Measurements from ENCODE around the gene ISG20.

ISG20 gene

DNA sequence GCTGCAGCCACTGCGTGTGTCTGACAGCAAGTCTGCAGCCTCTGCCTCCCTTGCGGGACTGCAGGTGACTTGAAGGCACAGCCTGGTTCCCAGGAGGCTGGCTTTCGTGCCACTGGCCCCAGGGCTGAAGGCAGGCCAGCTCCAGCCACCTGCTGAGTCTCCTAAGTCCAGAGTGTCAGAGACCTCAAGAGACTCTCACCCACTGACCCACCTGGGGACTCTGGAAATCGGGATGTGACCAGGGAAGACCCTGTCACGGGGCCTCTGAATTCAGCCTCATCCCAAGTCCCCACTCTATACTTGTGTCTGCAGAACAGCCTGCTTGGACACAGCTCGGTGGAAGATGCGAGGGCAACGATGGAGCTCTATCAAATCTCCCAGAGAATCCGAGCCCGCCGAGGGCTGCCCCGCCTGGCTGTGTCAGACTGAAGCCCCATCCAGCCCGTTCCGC, 16.3 kb downstream of the ISG20 start:
- DNase-seq = no peak

DNA sequence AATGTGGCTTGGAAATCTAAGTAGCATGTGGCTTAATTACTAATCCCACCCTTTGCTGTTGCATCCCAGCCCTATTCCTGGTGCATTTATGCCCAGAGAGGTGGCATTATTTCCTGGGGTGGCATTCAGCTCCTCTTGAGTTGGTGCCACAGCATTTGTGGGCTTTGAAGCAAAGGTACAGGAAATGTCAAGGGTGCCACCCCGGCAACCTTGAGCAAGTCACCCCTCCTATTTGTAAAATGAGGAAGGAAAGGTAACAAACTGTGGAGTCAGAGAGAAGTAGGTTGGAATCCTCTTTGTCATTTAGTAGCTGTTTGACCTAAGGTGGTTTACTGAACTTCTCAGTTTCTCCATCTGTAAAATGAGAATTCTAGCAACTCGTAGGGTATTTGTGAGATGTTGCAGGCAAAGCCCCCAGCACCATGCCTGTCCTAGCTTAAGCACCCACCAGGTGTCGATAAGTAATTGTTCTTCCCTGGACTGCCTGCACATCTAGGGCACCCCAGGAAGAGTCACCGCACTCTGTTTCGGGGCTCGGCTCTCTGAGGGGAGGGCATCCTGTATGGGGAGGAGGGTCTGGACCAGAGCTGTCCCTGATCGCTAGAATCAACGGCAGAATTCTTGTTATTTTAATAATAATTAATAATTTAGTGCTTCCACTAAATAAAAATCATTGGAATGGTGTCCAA, 17.1 kb downstream of the ISG20 start:
- DNase-seq = no peak

- no peak for DNase-seq
Observed at GRCh38 chr15:88656760-88657221, 18.0 kb downstream of the ISG20 start.

DNA sequence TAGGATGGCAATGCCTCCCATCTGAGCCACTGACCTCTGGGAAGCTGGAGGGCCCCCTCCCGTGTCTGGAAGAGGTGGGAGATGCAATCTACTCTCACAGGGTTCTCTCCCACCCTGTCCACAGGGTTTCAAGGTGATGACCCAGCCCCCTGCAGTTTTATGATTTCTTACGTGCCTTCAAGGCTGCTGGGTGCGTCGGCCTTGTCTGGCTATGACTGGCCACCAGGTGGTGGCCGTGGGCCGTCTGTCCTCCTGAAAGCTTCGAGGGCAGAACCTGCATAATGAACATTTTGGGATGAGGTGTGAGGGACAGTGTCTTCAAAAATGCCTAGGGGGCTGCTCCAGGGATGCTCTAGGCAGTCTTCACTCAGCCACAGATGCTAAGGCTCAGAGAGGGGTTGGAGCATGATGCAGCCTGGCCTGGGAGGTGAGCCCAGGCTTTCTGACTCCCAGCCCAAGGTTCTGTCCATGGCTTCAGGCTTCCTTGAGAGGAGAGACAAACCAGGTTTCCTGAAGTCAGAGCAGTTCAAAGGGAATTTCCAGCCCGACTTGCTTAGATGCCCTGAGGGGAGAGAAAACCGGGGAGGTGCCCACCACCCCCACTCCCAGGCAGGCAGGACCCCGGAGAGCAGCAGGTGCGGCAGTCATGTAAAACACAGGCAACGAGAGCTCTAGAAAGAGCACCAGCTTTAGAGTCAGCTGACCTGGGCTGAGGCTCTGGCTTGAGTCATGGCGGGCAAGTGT, 18.7 kb downstream of the ISG20 start:
- DNase-seq = no peak

DNA sequence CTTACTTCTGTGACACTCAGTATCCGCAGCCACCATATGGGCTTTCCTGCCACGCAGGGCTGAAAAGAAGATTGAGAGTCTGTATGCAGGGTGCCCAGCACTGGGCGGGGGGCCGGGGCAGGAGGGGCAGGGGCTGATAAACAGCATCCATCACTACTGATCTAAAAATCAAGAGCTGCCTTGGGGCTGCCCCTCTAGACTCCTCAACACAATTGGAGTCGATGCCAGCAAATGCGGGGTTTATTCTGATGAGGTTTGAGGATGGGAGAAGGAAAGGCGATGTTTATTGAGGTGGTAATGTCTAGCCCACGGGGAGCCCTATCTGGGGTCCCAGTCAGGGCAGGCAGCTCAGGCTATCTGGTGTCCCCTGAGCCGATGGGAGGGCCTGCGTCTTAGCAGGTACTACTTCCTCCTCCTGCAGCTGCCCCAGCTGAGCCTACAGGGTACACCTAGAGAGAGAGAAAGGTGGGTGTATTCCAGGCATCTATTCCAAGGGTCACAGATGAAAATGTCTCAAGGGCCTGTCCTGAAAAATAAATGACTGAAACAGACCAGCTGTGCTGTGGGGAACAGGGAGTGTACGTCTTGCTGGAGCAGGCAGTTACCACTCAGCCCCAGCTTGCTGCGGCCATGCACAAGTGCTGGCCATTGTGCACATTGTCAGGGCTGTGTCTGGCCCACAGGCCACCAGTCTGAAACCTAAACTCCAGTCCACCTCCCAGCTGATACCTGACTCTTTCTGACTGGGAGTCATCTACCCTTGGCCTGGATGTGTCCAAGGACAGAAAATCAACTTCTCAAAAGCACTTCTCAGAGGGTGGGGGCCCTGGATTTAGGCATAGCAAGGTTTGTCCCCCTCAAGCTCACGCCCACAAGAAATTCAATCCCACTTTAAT, 19.5 kb downstream of the ISG20 start:
- no peak for DNase-seq

DNA sequence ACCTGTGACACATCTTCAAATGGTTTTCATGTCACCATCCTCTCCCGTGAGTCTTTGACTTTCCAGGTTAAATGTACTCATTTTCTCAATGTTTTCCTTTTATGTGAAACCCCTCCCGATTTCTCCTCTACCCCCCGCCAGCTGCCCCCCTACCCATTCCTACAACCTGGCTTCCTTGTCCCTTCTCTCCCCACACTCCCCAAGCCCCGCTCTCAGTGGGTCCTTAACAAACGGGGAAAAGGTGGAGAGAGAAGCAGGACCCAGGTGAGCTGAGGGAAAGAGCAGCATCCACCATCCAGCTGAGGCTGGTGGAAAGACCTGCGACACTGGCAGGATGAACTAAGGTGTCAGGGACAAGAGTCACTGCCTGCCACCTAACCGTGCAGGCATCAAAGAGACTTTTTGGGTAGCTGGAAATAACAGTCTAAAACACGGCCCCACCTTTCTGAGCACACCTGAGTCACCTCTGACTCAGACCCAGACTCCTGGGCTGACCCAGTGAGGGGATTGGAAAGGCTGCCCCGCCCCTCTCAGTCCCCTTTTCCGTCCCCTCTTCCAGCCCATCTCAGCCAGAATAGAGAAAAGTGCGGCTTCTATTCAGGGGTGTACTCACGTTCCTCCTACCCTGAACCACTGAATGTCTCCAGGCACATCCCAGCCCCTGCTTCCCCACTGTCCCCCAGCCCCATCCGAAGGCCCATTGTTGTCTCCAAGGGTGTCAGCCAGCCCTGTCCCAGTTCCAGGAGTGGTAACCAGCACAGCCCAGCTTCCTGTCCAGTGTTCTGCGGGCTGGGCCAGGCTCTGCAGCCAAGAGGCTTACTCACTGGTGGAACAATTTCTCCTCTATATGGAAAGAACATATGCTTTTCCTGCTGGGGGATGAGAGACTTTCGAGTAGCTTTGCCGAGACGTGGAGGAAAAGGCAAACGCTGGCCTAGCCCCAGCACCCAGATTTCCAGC, 20.4 kb downstream of the ISG20 start:
- no peak for DNase-seq

DNA sequence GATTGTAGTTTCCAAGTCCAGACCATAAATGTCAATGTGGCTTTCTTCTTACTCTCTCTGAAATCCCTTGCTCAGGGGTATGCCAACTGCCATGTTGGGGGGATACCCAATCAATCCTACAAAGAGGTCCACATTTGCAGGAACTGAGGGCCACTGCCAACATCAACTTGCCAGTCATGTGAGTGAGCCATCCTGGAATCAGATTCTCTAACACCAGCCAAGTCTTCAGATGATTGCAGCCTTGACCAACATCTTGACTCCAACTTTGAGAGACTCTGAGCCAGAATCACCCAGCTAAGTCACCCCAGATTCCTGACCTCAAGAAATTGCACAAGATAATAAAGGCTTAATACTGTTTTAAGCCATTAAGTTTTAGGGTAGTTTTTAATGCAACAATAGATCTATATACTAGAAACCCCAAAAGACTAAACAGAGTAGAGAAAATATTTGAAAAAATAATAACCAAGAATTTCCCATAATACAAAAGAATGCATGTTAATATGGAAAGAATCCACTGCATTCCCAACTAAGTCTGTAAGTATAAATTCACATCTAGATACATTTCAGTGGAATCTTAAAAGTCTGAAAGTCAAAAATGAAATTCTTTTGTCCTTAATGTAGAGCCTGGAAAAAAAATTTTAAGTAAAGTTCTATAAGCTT, 22.4 kb downstream of the ISG20 start:
- DNase-seq = no peak

- no peak for DNase-seq
Observed at GRCh38 chr15:88661761-88662556, 23.1 kb downstream of the ISG20 start.

GRCh38 chr15:88663141-88663621, 24.4 kb downstream of the ISG20 start:
- DNase-seq = no peak

- DNase-seq = no peak
Observed at GRCh38 chr15:88664151-88664778, 25.4 kb downstream of the ISG20 start.

- DNase-seq = no peak
Observed at GRCh38 chr15:88674661-88675060, 35.8 kb downstream of the ISG20 start.

DNA sequence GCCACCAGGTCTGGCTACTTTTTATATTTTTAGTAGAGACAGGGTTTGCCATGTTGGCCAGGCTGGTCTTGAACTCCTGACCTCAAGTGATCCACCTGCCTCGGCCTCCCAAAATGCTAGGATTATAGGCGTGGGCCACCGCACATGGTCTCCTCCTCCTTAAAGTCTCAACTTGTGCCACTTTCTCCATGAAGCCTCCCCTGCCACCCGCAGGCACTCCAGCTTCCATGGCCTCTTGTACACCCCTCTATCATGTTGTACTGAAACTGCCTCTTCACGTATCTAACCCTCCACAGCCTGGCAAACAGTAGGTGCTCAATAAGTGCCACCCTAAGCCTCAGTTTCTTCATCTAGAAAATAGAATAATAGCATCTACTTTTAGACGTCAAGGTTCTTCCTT, 39.9 kb downstream of the ISG20 start:
- DNase-seq = no peak

- no peak for DNase-seq
Observed at GRCh38 chr15:88680241-88681001, 41.6 kb downstream of the ISG20 start.

GRCh38 chr15:88681610-88682221, 42.9 kb downstream of the ISG20 start:
- no peak for DNase-seq

DNA sequence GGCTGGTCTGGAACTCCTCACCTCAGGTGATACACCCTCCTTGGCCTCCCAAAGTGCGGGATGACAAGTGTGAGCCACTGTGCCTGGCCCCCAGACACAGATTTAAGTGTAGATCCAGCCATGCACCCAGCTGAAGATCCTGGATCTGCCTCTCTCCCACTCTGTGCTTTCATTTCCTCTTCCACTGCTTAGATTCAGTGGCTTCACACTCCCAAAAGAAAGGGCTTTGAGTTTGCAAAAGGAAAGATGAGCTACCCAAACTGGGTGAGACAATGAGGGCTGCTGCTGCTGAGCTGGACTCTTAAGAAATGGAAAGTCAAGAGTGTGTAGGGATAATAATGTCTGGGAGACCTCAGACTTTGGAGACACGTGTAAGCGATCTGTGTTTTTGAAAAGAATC, 45.5 kb downstream of the ISG20 start:
- DNase-seq = no peak

DNA sequence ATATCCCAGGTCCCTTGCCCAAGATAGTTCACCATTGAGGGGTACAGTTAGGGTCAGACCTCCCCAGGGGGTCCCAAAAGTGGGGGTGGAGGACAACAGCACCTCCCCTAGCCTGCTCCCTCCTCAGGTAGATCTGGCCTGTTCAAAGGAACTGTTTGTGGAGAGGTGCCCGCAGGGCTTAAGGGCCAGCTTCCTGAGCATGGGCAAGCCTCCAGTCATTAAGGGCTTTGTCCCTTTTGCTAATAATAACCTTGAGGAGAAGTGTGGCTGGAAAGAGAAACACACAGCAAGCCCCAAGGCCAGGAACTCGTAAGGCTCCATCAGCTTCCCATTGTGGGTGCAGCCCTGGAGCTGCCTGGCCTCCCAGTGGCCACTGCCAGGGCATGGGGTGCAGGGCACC, 47.4 kb downstream of the ISG20 start:
- DNase-seq = no peak

DNA sequence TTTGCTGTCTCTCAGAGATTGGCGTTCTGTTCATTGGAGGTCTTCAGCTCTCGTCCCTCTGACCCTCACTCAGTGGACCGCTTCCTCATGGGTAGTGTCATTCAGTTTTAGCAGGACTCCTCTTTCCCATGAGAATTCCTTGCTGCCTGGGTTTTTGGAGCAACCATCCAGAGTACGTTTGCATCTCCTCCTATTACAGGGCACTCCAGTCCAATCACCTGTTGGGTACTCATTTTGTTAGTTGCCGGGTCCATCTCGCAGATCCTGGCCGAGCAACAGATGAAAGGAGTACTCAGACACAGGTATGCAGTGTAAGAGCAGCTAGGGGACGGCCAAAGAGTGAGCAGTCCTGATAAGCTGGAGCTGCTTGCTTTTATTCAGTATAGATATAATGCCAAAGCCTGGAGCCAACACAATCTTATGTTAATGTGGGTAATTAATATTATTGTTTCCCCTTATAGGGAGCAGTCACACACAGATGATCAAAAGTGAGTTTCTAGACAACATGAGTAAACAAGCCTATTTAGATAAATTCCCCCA, 49.6 kb downstream of the ISG20 start:
- no peak for DNase-seq

DNA sequence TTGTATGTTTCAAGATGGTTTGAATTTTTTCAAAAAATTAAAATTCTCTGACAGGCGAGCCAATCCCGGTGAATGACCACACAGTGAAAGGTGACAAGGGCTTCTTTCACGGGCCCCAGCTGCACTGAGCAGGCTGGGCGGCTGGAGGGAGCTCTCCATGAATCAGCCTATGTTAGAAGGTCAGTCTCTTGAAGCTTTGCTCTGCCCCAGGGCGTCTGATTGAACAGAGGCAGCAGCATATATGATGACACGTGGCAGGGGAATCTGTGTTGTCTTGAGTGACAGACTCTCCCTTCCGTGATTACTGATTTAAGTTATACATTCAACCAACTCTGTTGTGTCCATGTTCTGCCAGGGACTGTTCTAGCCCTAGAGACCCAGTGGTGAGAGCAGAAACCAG, 51.5 kb downstream of the ISG20 start:
- DNase-seq = no peak

GRCh38 chr15:88693191-88693590, 54.4 kb downstream of the ISG20 start:
- DNase-seq = no peak

Measured in NCI-H1436 (cell line).